Stimulated activated naive CD4-positive, alpha-beta T cell (primary cell): ENCODE measurements around the gene METTL1.
"Not testable (repeated sequence)": the region's sequence is repeated elsewhere in the genome, so short reads cannot be mapped to it uniquely, and the experiment has no call there.

ENCODE experiments used
- DNase-seq, 6 experiments: peaks; one replicate each; lab custom pipeline; 2025; lab: John Stamatoyannopoulos, UW

METTL1 gene

GRCh38 chr12:57796996-57797395, 25.1 kb upstream of the METTL1 start:
- no peak for DNase-seq

- no peak for DNase-seq
Measured at GRCh38 chr12:57795354-57795753, 23.4 kb upstream of the METTL1 start.

GRCh38 chr12:57793920-57794319, 22.0 kb upstream of the METTL1 start:
- DNase-seq = no peak

GRCh38 chr12:57783861-57784260, 12.0 kb upstream of the METTL1 start:
- no peak for DNase-seq

GRCh38 chr12:57783466-57783801, 11.5 kb upstream of the METTL1 start:
- no peak for DNase-seq

GRCh38 chr12:57782608-57783465, 10.9 kb upstream of the METTL1 start, which contains the start of gene TSFM:
TSS of gene TSFM (plus strand) at chr12:57782787. CDS start at chr12:57782802, 15 bp downstream.
- DNase-seq = peak; percentile 86 to 95 (median 93)

GRCh38 chr12:57782243-57782607, 10.3 kb upstream of the METTL1 start:
- DNase-seq = no peak

GRCh38 chr12:57781801-57782200, 9.9 kb upstream of the METTL1 start:
- DNase-seq = no peak

GRCh38 chr12:57781244-57781643, 9.3 kb upstream of the METTL1 start:
- DNase-seq = no peak

GRCh38 chr12:57780284-57780897, 8.5 kb upstream of the METTL1 start:
- no peak for DNase-seq

GRCh38 chr12:57779736-57780135, 7.8 kb upstream of the METTL1 start:
- no peak for DNase-seq

- DNase-seq = no peak
Measured at GRCh38 chr12:57777911-57778310, 6.0 kb upstream of the METTL1 start.

- DNase-seq = no peak
Measured at GRCh38 chr12:57777367-57777766, 5.5 kb upstream of the METTL1 start.

GRCh38 chr12:57776247-57776587, 4.3 kb upstream of the METTL1 start:
- DNase-seq = no peak

- DNase-seq = no peak
Measured at GRCh38 chr12:57775563-57776246, 3.8 kb upstream of the METTL1 start.

- no peak for DNase-seq
Measured at GRCh38 chr12:57775044-57775443, 3.1 kb upstream of the METTL1 start.

GRCh38 chr12:57774634-57775033, 2.7 kb upstream of the METTL1 start:
- DNase-seq = not testable (repeated sequence)

GRCh38 chr12:57772429-57773322, 771 bp upstream of the METTL1 start, which contains the start of gene EEF1AKMT3:
TSS of gene EEF1AKMT3 (plus strand) at chr12:57772614. CDS start at chr12:57772725, 111 bp downstream.
- peak in 1 of 6 experiments; percentile 36 for DNase-seq

- peak in 2 of 6 experiments; percentile 71 to 81 for DNase-seq
Measured at GRCh38 chr12:57771236-57771872, 551 bp downstream of the METTL1 start.

GRCh38 chr12:57770734-57771133, 1.2 kb downstream of the METTL1 start:
- no peak for DNase-seq

- no peak for DNase-seq
Measured at GRCh38 chr12:57769594-57769993, 2.3 kb downstream of the METTL1 start.
